Skeletal muscle tissue (tissue), 4 donors: Measurements from ENCODE around the gene DUSP10. TPM values are rescaled to one million over a fixed set of nuclear protein-coding genes. Genes with fewer than 3 reads are reported as not detected.

Experiments
- H3K27ac ChIP-seq: one replicate; pipeline ENCODE4 v1.7.0; 2013; ENCODE audit warnings: mild to moderate bottlenecking, low read depth, low read length, inconsistent platforms
- H3K27me3 ChIP-seq, 3 donors: one replicate each; pipeline ENCODE4 v1.7.0; 2013; ENCODE audit warnings: low read length in 3 of 3; ENCODE audit not compliant: control insufficient read depth in 3 of 3, insufficient read depth in 3 of 3
- H3K36me3 ChIP-seq, 3 donors: one replicate each; pipeline ENCODE4 v1.7.0; 2013; ENCODE audit warnings: low read length in 3 of 3; ENCODE audit not compliant: control insufficient read depth in 3 of 3, insufficient read depth in 3 of 3
- H3K4me1 ChIP-seq, 3 donors: one replicate each; pipeline ENCODE4 v1.7.0; 2013; ENCODE audit warnings: low read length in 3 of 3, mild to moderate bottlenecking in 3 of 3; ENCODE audit not compliant: control insufficient read depth in 3 of 3, insufficient read depth in 3 of 3
- H3K4me3 ChIP-seq, 3 donors: one replicate each; pipeline ENCODE4 v1.7.0; 2013; ENCODE audit warnings: low read length in 3 of 3
- H3K9ac ChIP-seq, 3 donors: one replicate each; pipeline ENCODE4 v1.7.0; 2013; ENCODE audit warnings: low read length in 3 of 3, mild to moderate bottlenecking in 3 of 3, moderate library complexity in 2 of 3, low read depth in 1 of 3
- H3K9me3 ChIP-seq, 3 donors: one replicate each; pipeline ENCODE4 v1.7.0; 2013; ENCODE audit warnings: low read length in 3 of 3; ENCODE audit not compliant: control insufficient read depth in 3 of 3
- total RNA-seq: library from RNA; depleted of rRNA; stranded (reverse); fragments of >200 nt; gene quantifications from one replicate; pipeline ENCODE4 v1.2.3, GENCODE V29; 2014
- donor health status: Osteomylitis.

Gene DUSP10
- total RNA-seq, 1 donor from 2014 or later = 28.2 TPM

DNA sequence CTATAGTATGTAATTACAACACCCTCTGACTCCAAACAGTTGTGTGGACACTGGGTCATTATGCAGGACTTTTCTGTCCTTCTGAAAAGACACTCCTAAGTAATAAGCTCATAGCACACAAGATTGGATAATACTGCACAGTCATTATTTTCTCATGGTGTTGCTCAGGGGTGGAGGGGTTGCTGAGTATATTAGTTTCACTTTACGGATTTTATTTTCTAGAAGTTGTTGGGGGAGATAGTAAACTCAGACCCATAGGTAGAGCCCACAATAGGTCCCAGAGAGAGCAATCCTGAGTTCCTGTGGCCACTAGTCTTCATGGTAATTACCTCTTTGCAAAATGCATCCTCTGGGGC, 53.4 kb downstream of the DUSP10 start:
- Histone ChIP-seq H3K4me3 (no peak overlapping the region), H3K27ac (peak overlapping the region; percentile 73)

DNA sequence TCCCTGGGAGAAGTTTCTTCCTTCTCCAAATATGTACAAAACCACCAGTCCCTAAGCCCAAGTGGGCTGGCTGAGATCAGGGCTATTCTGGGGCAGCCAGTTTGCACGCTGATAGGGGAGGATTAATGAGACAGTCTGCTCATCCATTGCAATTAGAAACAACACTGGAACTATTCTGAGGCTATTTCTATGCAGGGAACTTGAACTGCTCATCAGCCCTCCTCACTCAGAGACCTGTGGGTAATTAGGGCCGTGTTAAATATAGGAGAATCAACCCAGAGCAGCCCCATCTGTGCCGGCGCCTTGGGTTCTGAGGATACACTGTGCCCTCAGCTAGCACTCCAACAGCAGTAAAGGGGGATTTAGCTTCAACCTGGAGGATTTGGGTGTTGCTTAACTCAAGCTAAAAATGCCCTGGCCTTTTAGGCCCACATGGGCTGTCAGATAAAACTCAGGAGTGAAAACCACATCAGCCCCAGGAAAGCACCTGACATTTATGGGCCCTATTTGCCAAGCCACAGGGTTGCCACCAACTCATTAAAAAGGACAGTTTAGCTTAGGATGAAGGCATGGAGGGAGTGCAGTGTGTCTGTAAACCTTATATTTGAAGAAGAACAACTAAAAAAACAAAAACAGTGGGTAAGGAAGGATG, 53.9 kb downstream of the DUSP10 start:
- Histone ChIP-seq H3K9ac (no peak overlapping the region), H3K27ac (peak overlapping the region; percentile 73), H3K36me3 (no peaks in the 10 kb centered on the region), H3K4me3 (no peak overlapping the region), H3K27me3 (no peaks in the 10 kb centered on the region), H3K9me3 (no peaks in the 10 kb centered on the region), H3K4me1 (peaks cover 8 to 21% (median 11%) of the 10 kb centered on the region in 3 donors)

More for the DNA sequence above, 53.4 kb downstream of the DUSP10 start:
- Histone ChIP-seq H3K9me3 (peaks cover under 1 to 3% (median 2%) of the 10 kb centered on the region in 3 donors), H3K4me1 (peaks cover 8 to 21% (median 11%) of the 10 kb centered on the region in 3 donors), H3K36me3 (no peaks in the 10 kb centered on the region), H3K9ac (no peak overlapping the region), H3K27me3 (no peaks in the 10 kb centered on the region)

- Histone ChIP-seq H3K9ac (no peak overlapping the region), H3K27ac (no peak overlapping the region), H3K36me3 (no peaks in the 10 kb centered on the region), H3K4me3 (no peak overlapping the region), H3K4me1 (peaks cover 8 to 14% (median 11%) of the 10 kb centered on the region in 3 donors), H3K27me3 (no peaks in the 10 kb centered on the region), H3K9me3 (no peaks in the 10 kb centered on the region)
Observed at GRCh38 chr1:221683681-221684080, 58.2 kb downstream of the DUSP10 start.

DNA sequence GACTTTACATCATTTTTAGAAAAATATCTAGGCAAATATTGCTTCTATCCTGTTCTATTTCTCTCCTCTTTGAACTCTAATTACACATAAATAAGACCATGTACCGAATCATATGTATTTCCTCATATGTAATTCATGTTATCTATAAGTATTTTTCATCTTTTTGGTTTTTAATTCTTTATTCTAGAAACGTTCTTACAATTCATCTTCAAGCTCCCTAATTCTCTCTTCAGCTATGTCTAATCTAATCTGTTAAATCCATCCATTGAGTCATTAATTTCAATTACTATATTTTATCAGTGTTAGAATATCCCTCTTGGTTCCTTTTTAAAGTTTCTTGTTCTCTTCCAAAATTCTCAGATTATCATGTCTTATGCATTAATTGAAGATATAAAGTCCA, 61.8 kb downstream of the DUSP10 start:
- Histone ChIP-seq H3K27me3 (no peaks in the 10 kb centered on the region), H3K4me3 (no peak overlapping the region), H3K9ac (no peak overlapping the region), H3K27ac (no peak overlapping the region), H3K36me3 (no peaks in the 10 kb centered on the region), H3K4me1 (no peaks in the 10 kb centered on the region), H3K9me3 (no peaks in the 10 kb centered on the region)

GRCh38 chr1:221678014-221678413, 63.9 kb downstream of the DUSP10 start:
- H3K27ac ChIP-seq = no peak overlapping the region
- no peaks in the 10 kb centered on the region for H3K9me3 ChIP-seq
- H3K9ac ChIP-seq = no peak overlapping the region
- no peaks in the 10 kb centered on the region for H3K4me1 ChIP-seq
- no peak overlapping the region for H3K4me3 ChIP-seq
- no peaks in the 10 kb centered on the region for H3K27me3 ChIP-seq
- no peaks in the 10 kb centered on the region for H3K36me3 ChIP-seq

- Histone ChIP-seq H3K9me3 (no peaks in the 10 kb centered on the region), H3K9ac (no peak overlapping the region)
Observed at GRCh38 chr1:221675880-221676800, 65.7 kb downstream of the DUSP10 start.

GRCh38 chr1:221672965-221673364, 68.9 kb downstream of the DUSP10 start:
- no peak overlapping the region for H3K27ac ChIP-seq
- H3K4me3 ChIP-seq = no peak overlapping the region
- no peaks in the 10 kb centered on the region for H3K4me1 ChIP-seq
- no peaks in the 10 kb centered on the region for H3K36me3 ChIP-seq
- no peaks in the 10 kb centered on the region for H3K27me3 ChIP-seq
- H3K9ac ChIP-seq = no peak overlapping the region
- H3K9me3 ChIP-seq = no peaks in the 10 kb centered on the region

More at GRCh38 chr1:221675880-221676800, 65.7 kb downstream of the DUSP10 start:
- Histone ChIP-seq H3K4me3 (no peak overlapping the region), H3K4me1 (no peaks in the 10 kb centered on the region), H3K27me3 (no peaks in the 10 kb centered on the region), H3K27ac (no peak overlapping the region), H3K36me3 (no peaks in the 10 kb centered on the region)

GRCh38 chr1:221672239-221672645, 69.6 kb downstream of the DUSP10 start:
- Histone ChIP-seq H3K27me3 (no peaks in the 10 kb centered on the region), H3K4me3 (no peak overlapping the region), H3K36me3 (no peaks in the 10 kb centered on the region), H3K27ac (no peak overlapping the region), H3K4me1 (no peaks in the 10 kb centered on the region), H3K9me3 (no peaks in the 10 kb centered on the region), H3K9ac (no peak overlapping the region)

- no peak overlapping the region for H3K9ac ChIP-seq
- no peak overlapping the region for H3K4me3 ChIP-seq
- no peaks in the 10 kb centered on the region for H3K9me3 ChIP-seq
- H3K36me3 ChIP-seq = no peaks in the 10 kb centered on the region
- no peaks in the 10 kb centered on the region for H3K27me3 ChIP-seq
- no peaks in the 10 kb centered on the region for H3K4me1 ChIP-seq
- H3K27ac ChIP-seq = no peak overlapping the region
Observed at GRCh38 chr1:221670081-221670480, 71.8 kb downstream of the DUSP10 start.

- Histone ChIP-seq H3K36me3 (no peaks in the 10 kb centered on the region), H3K4me1 (no peaks in the 10 kb centered on the region), H3K9me3 (no peaks in the 10 kb centered on the region), H3K4me3 (no peak overlapping the region), H3K27ac (no peak overlapping the region), H3K9ac (no peak overlapping the region), H3K27me3 (no peaks in the 10 kb centered on the region)
Observed at GRCh38 chr1:221669441-221669840, 72.4 kb downstream of the DUSP10 start.
